HepG2 (cell line): Measurements from ENCODE around the gene ZNF281. TPM values are rescaled to one million over a fixed set of nuclear protein-coding genes. Genes with fewer than 3 reads are reported as not detected.

ENCODE experiments used
- ATF1 ChIP-seq: IDR thresholded peaks from 2 replicates; pipeline ENCODE4 v1.6.1; 2016; ENCODE audit warnings: mild to moderate bottlenecking, control low read depth
- CBX2 ChIP-seq, 2 experiments: fragments of 200-600 bp in 1 of 2; sonication (generic); formaldehyde crosslinking in 1 of 2; IDR thresholded peaks; 2 replicates each; pipeline versions ENCODE4 v1.7.0 to v1.8.1; 2018 to 2022; ENCODE audit warnings: low read depth in 2 of 2, low read length in 1 of 2, mild to moderate bottlenecking in 1 of 2, missing genetic modification reagents in 1 of 2
- CEBPB ChIP-seq: IDR thresholded peaks from 2 replicates; pipeline ENCODE4 v1.6.1; 2011; ENCODE audit warnings: low read depth, low read length, improper control_type of control experiment, borderline replicate concordance
- ETV5 ChIP-seq: IDR thresholded peaks from 2 replicates; pipeline ENCODE4 v1.6.1; 2018; ENCODE audit warnings: missing biosample characterization, missing genetic modification reagents, inconsistent platforms, borderline replicate concordance
- FOXK1 ChIP-seq: sonication (generic); formaldehyde crosslinking; IDR thresholded peaks from 2 replicates; pipeline ENCODE4 v1.4.0; 2020; ENCODE audit warnings: low read depth, missing genetic modification reagents, borderline replicate concordance
- GATAD2A ChIP-seq: IDR thresholded peaks from 2 replicates; pipeline ENCODE4 v1.6.1; 2016
- HMG20A ChIP-seq: IDR thresholded peaks from 2 replicates; pipeline ENCODE4 v1.6.1; 2016; ENCODE audit warnings: borderline replicate concordance
- SOX6 ChIP-seq, 2 experiments: fragments of 450-650 bp in 1 of 2; sonication (generic) in 1 of 2; formaldehyde crosslinking in 1 of 2; IDR thresholded peaks; 2 replicates each; pipeline versions ENCODE4 v1.4.0 to v1.6.1; 2017 to 2020; ENCODE audit warnings: antibody characterized with exemption in 1 of 2, mild to moderate bottlenecking in 1 of 2, missing genetic modification reagents in 1 of 2
- YY1 ChIP-seq: IDR thresholded peaks from 2 replicates; pipeline ENCODE4 v1.6.1; 2011; ENCODE audit warnings: low read length, low read depth, moderate library complexity, mild to moderate bottlenecking; ENCODE audit not compliant: insufficient read depth, insufficient replicate concordance
- ZFP62 ChIP-seq: sonication (generic); formaldehyde crosslinking; IDR thresholded peaks from 2 replicates; pipeline ENCODE4 v1.4.0; 2020; ENCODE audit warnings: missing genetic modification reagents
- ZNF430 ChIP-seq: sonication (generic); formaldehyde crosslinking; IDR thresholded peaks from 2 replicates; pipeline ENCODE4 v1.9.0; 2021; ENCODE audit warnings: mild to moderate bottlenecking, missing genetic modification reagents
- ZNF552 ChIP-seq: sonication (generic); formaldehyde crosslinking; IDR thresholded peaks from 2 replicates; pipeline ENCODE4 v1.9.0; 2022; ENCODE audit warnings: missing genetic modification reagents, mild to moderate bottlenecking, borderline replicate concordance
- ZNF570 ChIP-seq: sonication (generic); formaldehyde crosslinking; IDR thresholded peaks from 2 replicates; pipeline ENCODE4 v1.4.0; 2020; ENCODE audit warnings: mild to moderate bottlenecking, missing genetic modification reagents, borderline replicate concordance
- polyA plus RNA-seq, 8 experiments: library from polyadenylated mRNA; depleted of rRNA in 3 of 8; stranded (reverse) in 7 of 8; unstranded in 1 of 8; fragments of >200 nt; fragmentation: Illumina TruSeq in 4 of 8; extraction: Trizol in 4 of 8; gene quantifications; 2 replicates each; pipeline versions ENCODE4 v1.2.1 to v1.2.3, GENCODE V29; 2011 to 2016; ENCODE audit warnings: low read depth in 4 of 8, missing spikeins in 1 of 8, mixed read lengths in 1 of 8; ENCODE audit not compliant: insufficient read depth in 1 of 8
- total RNA-seq, 5 experiments: library from RNA; depleted of rRNA; stranded (reverse); fragments of >200 nt; fragmentation: Illumina TruSeq; extraction: Trizol; gene quantifications; 2 replicates each; pipeline ENCODE4 v1.2.3, GENCODE V29; 2016; ENCODE audit warnings: low read depth in 1 of 5
- TF ChIP-seq, protein P1 (sequence below), 2 experiments: fragments of 450-650 bp in 1 of 2; sonication (generic) in 1 of 2; formaldehyde crosslinking; IDR thresholded peaks; 2 replicates each; pipeline versions ENCODE4 v1.5.0 to v1.8.0; 2020 to 2022; ENCODE audit warnings: mild to moderate bottlenecking in 1 of 2, missing genetic modification reagents in 1 of 2
- TF ChIP-seq, protein P2 (sequence below): IDR thresholded peaks from 2 replicates; pipeline ENCODE4 v1.6.1; 2016
- TF ChIP-seq, protein P3 (sequence below): sonication (generic); formaldehyde crosslinking; IDR thresholded peaks from 2 replicates; pipeline ENCODE4 v1.9.0; 2021; ENCODE audit warnings: missing genetic modification reagents, borderline replicate concordance
- TF ChIP-seq, protein P4 (sequence below): sonication (generic); formaldehyde crosslinking; conservative IDR thresholded peaks from 2 replicates; pipeline ENCODE4 v1.4.0; 2020; ENCODE audit warnings: mild to moderate bottlenecking, missing genetic modification reagents, moderate library complexity
- TF ChIP-seq, protein P5 (sequence below): sonication (generic); formaldehyde crosslinking; IDR thresholded peaks from 2 replicates; pipeline ENCODE4 v1.5.0; 2020; ENCODE audit warnings: missing genetic modification reagents, mild to moderate bottlenecking, borderline replicate concordance

The ZNF281 gene
- total and polyA plus RNA-seq, 2 of the 13 experiments (the other 11 are each of a cell fraction or from before 2014, with no cell fraction given) = 7.7 to 20.6 TPM

DNA sequence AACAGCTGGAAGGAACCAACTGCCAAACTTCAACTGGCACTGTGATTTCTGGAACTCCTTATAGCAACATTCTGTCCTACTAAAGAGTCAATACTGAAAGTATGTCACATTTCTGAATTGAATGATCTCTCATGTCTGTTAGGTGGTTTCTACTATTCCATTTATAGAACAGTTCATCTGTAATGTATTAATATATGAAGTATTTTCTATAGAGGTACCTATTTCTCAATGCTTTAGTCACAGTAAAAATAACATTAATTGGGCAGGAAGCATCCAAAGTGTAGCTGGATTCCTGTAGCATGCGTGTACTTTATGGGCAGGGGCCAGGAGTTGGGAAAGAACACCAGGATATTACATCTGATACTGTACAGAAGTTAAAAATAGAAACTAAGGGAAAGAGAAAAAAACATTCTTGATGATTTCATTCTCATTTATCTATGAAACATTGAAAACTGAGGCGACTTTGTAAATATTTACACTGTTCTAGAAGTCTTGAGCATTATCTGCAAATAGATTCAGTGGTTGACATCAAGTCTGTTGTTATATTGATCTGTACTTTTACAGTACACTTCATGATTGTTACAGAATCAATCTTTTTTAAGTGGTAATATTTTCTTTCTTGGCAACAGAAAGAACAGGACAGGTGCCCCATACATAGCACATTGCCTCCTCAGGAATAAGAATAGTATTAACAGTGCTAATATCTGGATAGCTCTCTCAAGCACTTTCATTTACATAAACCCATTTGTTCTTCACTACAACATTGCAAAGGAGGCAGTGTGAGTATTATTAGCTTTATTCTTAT, 6.2 kb upstream of the ZNF281 start (continued):
- no peak for TF ChIP-seq YY1
- TF ChIP-seq, protein P1, sequence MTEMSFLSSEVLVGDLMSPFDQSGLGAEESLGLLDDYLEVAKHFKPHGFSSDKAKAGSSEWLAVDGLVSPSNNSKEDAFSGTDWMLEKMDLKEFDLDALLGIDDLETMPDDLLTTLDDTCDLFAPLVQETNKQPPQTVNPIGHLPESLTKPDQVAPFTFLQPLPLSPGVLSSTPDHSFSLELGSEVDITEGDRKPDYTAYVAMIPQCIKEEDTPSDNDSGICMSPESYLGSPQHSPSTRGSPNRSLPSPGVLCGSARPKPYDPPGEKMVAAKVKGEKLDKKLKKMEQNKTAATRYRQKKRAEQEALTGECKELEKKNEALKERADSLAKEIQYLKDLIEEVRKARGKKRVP (CRISPR knock-in tag; IDR thresholded peaks at IDR 0.05) = peak in 1 of 2 experiments; percentile 97; a peak in 2 of 4 replicates
- TF ChIP-seq ZFP62 (CRISPR knock-in tag) = no peak
- no peak for TF ChIP-seq ZNF430 (CRISPR knock-in tag)
- no peak for TF ChIP-seq CBX2 (IDR thresholded peaks at IDR 0.05; ENCODE audit: low read depth, low read length)
- TF ChIP-seq CBX2 (CRISPR knock-in tag; IDR thresholded peaks at IDR 0.05; ENCODE audit: low read depth) = no peak
- TF ChIP-seq HMG20A (CRISPR knock-in tag) = peak; percentile 70; the same call in 1 of the 2 replicates
- no peak for TF ChIP-seq ATF1
- peak; percentile 85 for TF ChIP-seq CEBPB
- TF ChIP-seq SOX6 (IDR thresholded peaks at IDR 0.05) = no peak
- peak; percentile 41; the same call in 1 of the 2 replicates for TF ChIP-seq SOX6 (CRISPR knock-in tag; IDR thresholded peaks at IDR 0.05)
- TF ChIP-seq, protein P2, sequence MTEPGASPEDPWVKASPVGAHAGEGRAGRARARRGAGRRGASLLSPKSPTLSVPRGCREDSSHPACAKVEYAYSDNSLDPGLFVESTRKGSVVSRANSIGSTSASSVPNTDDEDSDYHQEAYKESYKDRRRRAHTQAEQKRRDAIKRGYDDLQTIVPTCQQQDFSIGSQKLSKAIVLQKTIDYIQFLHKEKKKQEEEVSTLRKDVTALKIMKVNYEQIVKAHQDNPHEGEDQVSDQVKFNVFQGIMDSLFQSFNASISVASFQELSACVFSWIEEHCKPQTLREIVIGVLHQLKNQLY = 0 out of 2 replicates have a peak, but pooled peaks have one; percentile 21
- TF ChIP-seq ZNF570 (CRISPR knock-in tag) = no peak
- TF ChIP-seq FOXK1 (CRISPR knock-in tag) = 0 out of 2 replicates have a peak, but pooled peaks have one; percentile 37
- TF ChIP-seq, protein P3, sequence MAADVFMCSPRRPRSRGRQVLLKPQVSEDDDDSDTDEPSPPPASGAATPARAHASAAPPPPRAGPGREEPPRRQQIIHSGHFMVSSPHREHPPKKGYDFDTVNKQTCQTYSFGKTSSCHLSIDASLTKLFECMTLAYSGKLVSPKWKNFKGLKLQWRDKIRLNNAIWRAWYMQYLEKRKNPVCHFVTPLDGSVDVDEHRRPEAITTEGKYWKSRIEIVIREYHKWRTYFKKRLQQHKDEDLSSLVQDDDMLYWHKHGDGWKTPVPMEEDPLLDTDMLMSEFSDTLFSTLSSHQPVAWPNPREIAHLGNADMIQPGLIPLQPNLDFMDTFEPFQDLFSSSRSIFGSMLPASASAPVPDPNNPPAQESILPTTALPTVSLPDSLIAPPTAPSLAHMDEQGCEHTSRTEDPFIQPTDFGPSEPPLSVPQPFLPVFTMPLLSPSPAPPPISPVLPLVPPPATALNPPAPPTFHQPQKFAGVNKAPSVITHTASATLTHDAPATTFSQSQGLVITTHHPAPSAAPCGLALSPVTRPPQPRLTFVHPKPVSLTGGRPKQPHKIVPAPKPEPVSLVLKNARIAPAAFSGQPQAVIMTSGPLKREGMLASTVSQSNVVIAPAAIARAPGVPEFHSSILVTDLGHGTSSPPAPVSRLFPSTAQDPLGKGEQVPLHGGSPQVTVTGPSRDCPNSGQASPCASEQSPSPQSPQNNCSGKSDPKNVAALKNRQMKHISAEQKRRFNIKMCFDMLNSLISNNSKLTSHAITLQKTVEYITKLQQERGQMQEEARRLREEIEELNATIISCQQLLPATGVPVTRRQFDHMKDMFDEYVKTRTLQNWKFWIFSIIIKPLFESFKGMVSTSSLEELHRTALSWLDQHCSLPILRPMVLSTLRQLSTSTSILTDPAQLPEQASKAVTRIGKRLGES (CRISPR knock-in tag) = no peak
- TF ChIP-seq ZNF552 (CRISPR knock-in tag) = no peak
- TF ChIP-seq GATAD2A = peak; percentile 66
- TF ChIP-seq ETV5 (CRISPR knock-in tag) = peak; percentile 31; the same call in 1 of the 2 replicates
- TF ChIP-seq, protein P4, sequence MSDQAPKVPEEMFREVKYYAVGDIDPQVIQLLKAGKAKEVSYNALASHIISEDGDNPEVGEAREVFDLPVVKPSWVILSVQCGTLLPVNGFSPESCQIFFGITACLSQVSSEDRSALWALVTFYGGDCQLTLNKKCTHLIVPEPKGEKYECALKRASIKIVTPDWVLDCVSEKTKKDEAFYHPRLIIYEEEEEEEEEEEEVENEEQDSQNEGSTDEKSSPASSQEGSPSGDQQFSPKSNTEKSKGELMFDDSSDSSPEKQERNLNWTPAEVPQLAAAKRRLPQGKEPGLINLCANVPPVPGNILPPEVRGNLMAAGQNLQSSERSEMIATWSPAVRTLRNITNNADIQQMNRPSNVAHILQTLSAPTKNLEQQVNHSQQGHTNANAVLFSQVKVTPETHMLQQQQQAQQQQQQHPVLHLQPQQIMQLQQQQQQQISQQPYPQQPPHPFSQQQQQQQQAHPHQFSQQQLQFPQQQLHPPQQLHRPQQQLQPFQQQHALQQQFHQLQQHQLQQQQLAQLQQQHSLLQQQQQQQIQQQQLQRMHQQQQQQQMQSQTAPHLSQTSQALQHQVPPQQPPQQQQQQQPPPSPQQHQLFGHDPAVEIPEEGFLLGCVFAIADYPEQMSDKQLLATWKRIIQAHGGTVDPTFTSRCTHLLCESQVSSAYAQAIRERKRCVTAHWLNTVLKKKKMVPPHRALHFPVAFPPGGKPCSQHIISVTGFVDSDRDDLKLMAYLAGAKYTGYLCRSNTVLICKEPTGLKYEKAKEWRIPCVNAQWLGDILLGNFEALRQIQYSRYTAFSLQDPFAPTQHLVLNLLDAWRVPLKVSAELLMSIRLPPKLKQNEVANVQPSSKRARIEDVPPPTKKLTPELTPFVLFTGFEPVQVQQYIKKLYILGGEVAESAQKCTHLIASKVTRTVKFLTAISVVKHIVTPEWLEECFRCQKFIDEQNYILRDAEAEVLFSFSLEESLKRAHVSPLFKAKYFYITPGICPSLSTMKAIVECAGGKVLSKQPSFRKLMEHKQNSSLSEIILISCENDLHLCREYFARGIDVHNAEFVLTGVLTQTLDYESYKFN (CRISPR knock-in tag) = 0 out of 2 replicates have a peak, but pooled peaks have one; percentile 14
- TF ChIP-seq, protein P5, sequence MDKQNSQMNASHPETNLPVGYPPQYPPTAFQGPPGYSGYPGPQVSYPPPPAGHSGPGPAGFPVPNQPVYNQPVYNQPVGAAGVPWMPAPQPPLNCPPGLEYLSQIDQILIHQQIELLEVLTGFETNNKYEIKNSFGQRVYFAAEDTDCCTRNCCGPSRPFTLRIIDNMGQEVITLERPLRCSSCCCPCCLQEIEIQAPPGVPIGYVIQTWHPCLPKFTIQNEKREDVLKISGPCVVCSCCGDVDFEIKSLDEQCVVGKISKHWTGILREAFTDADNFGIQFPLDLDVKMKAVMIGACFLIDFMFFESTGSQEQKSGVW (CRISPR knock-in tag) = no peak
